ENCODE data around the gene NPAS3.

- TF ChIP-seq POLR2A (IDR thresholded peaks at IDR 0.05; ENCODE audit: low read length) (no peak), GATA1 (IDR thresholded peaks at IDR 0.05; ENCODE audit: low read depth, low read length) (no peak)
Observed at GRCh38 chr14:33609582-33609981, 670.9 kb downstream of the NPAS3 start.

Measured in erythroblast (primary cell).